HepG2 (cell line): ENCODE data around the gene TMEM184B. TPM values are rescaled to one million over a fixed set of nuclear protein-coding genes. Genes with fewer than 3 reads are reported as not detected.

ENCODE experiments used
- CEBPG ChIP-seq: IDR thresholded peaks from 2 replicates; pipeline ENCODE4 v1.6.1; 2016
- CHD4 ChIP-seq: fragments of 200-600 bp; sonication (generic); IDR thresholded peaks from 2 replicates; pipeline ENCODE4 v1.7.0; 2017; ENCODE audit warnings: mild to moderate bottlenecking, low read length, borderline replicate concordance
- ISL2 ChIP-seq: sonication (generic); formaldehyde crosslinking; IDR thresholded peaks from 2 replicates; pipeline ENCODE4 v1.5.0; 2020; ENCODE audit warnings: missing genetic modification reagents
- JARID2 ChIP-seq: sonication (generic); formaldehyde crosslinking; IDR thresholded peaks from 2 replicates; pipeline ENCODE4 v1.8.1; 2023; ENCODE audit warnings: missing genetic modification reagents, inconsistent platforms; ENCODE audit not compliant: insufficient replicate concordance
- MXI1 ChIP-seq: IDR thresholded peaks from 3 replicates; pipeline ENCODE4 v1.6.1; 2012; ENCODE audit warnings: low read depth, low read length, inconsistent platforms, borderline replicate concordance
- NFYB ChIP-seq: sonication (generic); formaldehyde crosslinking; IDR thresholded peaks from 2 replicates; pipeline ENCODE4 v1.4.0; 2020; ENCODE audit warnings: missing genetic modification reagents
- SALL2 ChIP-seq: sonication (generic); formaldehyde crosslinking; IDR thresholded peaks from 2 replicates; pipeline ENCODE4 v1.8.1; 2023; ENCODE audit warnings: mild to moderate bottlenecking, missing genetic modification reagents, inconsistent platforms
- ZC3H13 ChIP-seq: sonication (generic); formaldehyde crosslinking; IDR thresholded peaks from 2 replicates; pipeline ENCODE4 v1.8.1; 2023; ENCODE audit warnings: mild to moderate bottlenecking, missing genetic modification reagents, moderate library complexity
- ZNF282 ChIP-seq: fragments of 450-650 bp; IDR thresholded peaks from 2 replicates; pipeline ENCODE4 v1.6.1; 2018; ENCODE audit not compliant: partially characterized antibody
- ZNF446 ChIP-seq: sonication (generic); formaldehyde crosslinking; IDR thresholded peaks from 2 replicates; pipeline ENCODE4 v1.5.0; 2020; ENCODE audit warnings: mild to moderate bottlenecking, missing genetic modification reagents
- ZNF547 ChIP-seq: sonication (generic); formaldehyde crosslinking; IDR thresholded peaks from 2 replicates; pipeline ENCODE4 v1.5.1; 2020; ENCODE audit warnings: mild to moderate bottlenecking, missing genetic modification reagents
- ZNF549 ChIP-seq: sonication (generic); formaldehyde crosslinking; IDR thresholded peaks from 2 replicates; pipeline ENCODE4 v1.5.0; 2020; ENCODE audit warnings: missing genetic modification reagents
- ZNF75D ChIP-seq: sonication (generic); formaldehyde crosslinking; IDR thresholded peaks from 2 replicates; pipeline ENCODE4 v1.8.1; 2023; ENCODE audit warnings: missing genetic modification reagents, mild to moderate bottlenecking, borderline replicate concordance
- ZNF772 ChIP-seq: sonication (generic); formaldehyde crosslinking; IDR thresholded peaks from 2 replicates; pipeline ENCODE4 v1.5.0; 2020; ENCODE audit warnings: mild to moderate bottlenecking, missing genetic modification reagents
- ZSCAN30 ChIP-seq: sonication (generic); formaldehyde crosslinking; IDR thresholded peaks from 2 replicates; pipeline ENCODE4 v1.5.0; 2020; ENCODE audit warnings: mild to moderate bottlenecking, missing genetic modification reagents
- polyA plus RNA-seq, 8 experiments: library from polyadenylated mRNA; depleted of rRNA in 3 of 8; stranded (reverse) in 7 of 8; unstranded in 1 of 8; fragments of >200 nt; fragmentation: Illumina TruSeq in 4 of 8; extraction: Trizol in 4 of 8; gene quantifications; 2 replicates each; pipeline versions ENCODE4 v1.2.1 to v1.2.3, GENCODE V29; 2011 to 2016; ENCODE audit warnings: low read depth in 4 of 8, missing spikeins in 1 of 8, mixed read lengths in 1 of 8; ENCODE audit not compliant: insufficient read depth in 1 of 8
- total RNA-seq, 5 experiments: library from RNA; depleted of rRNA; stranded (reverse); fragments of >200 nt; fragmentation: Illumina TruSeq; extraction: Trizol; gene quantifications; 2 replicates each; pipeline ENCODE4 v1.2.3, GENCODE V29; 2016; ENCODE audit warnings: low read depth in 1 of 5
- TF ChIP-seq, protein P1 (sequence below): sonication (generic); formaldehyde crosslinking; IDR thresholded peaks from 2 replicates; pipeline ENCODE4 v1.4.0; 2020; ENCODE audit warnings: missing genetic modification reagents, mild to moderate bottlenecking, borderline replicate concordance
- TF ChIP-seq, protein P2 (sequence below): sonication (generic); formaldehyde crosslinking; IDR thresholded peaks from 2 replicates; pipeline ENCODE4 v1.5.1; 2020; ENCODE audit warnings: missing genetic modification reagents, mild to moderate bottlenecking, borderline replicate concordance
- TF ChIP-seq, protein P3 (sequence below): sonication (generic); formaldehyde crosslinking; IDR thresholded peaks from 2 replicates; pipeline ENCODE4 v1.4.0; 2020; ENCODE audit warnings: missing genetic modification reagents; ENCODE audit errors: not compliant biosample characterization
- TF ChIP-seq, protein P4 (sequence below): sonication (generic); formaldehyde crosslinking; IDR thresholded peaks from 2 replicates; pipeline ENCODE4 v1.5.1; 2020; ENCODE audit warnings: missing genetic modification reagents, mild to moderate bottlenecking, borderline replicate concordance
- TF ChIP-seq, protein P5 (sequence below): sonication (generic); formaldehyde crosslinking; IDR thresholded peaks from 2 replicates; pipeline ENCODE4 v1.8.1; 2023; ENCODE audit warnings: mild to moderate bottlenecking, missing genetic modification reagents, borderline replicate concordance

TMEM184B gene
- total and polyA plus RNA-seq, 2 of the 13 experiments (the other 11 are each of a cell fraction or from before 2014, with no cell fraction given), result 15.9 to 16.0 TPM

DNA sequence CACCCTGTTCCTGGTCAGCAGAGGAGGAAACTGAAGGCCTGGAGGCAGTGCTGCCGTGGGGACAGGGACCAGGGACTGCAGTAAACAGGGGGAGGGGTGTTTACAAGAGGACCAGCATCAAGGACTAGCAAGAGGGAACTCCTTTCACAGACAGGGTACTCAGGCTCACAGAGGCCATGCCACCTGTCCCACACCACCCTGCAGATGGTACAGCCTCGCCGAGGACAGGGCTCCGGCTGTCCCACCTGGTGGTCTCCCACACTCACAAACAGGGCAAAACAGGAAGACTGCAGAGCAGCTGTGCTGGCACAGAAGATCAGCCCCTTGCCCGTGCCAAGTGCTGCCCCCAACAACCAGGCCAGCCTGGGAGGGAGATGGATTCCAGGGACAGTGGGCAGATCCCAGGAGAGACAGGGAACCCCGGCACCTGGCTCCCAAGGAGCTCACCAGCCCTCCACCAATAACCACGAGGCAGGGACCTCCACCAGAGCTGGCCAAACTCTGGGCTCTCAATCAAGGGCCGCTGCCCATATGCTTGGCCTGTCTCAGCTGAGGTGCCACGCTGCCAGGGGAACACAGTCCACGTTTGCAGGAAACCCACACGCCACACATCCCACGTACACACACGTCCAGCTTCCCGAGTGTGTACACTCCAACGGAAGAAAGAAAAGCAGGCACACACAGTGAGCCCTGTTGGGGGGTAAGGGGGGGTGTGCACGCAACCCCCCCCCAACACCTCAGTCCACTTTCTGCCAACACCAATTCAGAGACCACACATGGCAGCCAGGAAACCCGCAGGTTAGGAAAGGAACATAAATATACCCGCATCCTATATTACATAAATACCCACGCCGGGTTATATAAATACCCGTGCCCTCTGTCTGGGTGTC, 42.4 kb upstream of the TMEM184B start (continued):
- TF ChIP-seq, protein P1, sequence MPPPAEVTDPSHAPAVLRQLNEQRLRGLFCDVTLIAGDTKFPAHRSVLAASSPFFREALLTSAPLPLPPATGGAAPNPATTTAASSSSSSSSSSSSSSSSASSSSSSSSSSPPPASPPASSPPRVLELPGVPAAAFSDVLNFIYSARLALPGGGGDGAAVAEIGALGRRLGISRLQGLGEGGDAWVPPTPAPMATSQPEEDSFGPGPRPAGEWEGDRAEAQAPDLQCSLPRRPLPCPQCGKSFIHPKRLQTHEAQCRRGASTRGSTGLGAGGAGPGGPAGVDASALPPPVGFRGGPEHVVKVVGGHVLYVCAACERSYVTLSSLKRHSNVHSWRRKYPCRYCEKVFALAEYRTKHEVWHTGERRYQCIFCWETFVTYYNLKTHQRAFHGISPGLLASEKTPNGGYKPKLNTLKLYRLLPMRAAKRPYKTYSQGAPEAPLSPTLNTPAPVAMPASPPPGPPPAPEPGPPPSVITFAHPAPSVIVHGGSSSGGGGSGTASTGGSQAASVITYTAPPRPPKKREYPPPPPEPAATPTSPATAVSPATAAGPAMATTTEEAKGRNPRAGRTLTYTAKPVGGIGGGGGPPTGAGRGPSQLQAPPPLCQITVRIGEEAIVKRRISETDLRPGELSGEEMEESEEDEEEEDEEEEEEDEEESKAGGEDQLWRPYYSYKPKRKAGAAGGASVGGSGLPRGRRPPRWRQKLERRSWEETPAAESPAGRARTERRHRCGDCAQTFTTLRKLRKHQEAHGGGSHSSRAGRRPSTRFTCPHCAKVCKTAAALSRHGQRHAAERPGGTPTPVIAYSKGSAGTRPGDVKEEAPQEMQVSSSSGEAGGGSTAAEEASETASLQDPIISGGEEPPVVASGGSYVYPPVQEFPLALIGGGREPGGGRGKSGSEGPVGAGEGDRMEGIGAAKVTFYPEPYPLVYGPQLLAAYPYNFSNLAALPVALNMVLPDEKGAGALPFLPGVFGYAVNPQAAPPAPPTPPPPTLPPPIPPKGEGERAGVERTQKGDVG (CRISPR knock-in tag), result no peak
- TF ChIP-seq ZNF547 (CRISPR knock-in tag) (no peak), ZNF446 (CRISPR knock-in tag) (no peak), ZC3H13 (CRISPR knock-in tag) (no peak), SALL2 (CRISPR knock-in tag) (no peak), CHD4 (no peak), NFYB (no peak), ZNF75D (CRISPR knock-in tag) (no peak), ZNF282 (no peak), ISL2 (no peak), ZSCAN30 (no peak), MXI1 (no peak), ZNF549 (CRISPR knock-in tag) (no peak), CEBPG (CRISPR knock-in tag) (no peak), JARID2 (no peak), ZNF772 (CRISPR knock-in tag) (no peak)
- TF ChIP-seq, protein P2, sequence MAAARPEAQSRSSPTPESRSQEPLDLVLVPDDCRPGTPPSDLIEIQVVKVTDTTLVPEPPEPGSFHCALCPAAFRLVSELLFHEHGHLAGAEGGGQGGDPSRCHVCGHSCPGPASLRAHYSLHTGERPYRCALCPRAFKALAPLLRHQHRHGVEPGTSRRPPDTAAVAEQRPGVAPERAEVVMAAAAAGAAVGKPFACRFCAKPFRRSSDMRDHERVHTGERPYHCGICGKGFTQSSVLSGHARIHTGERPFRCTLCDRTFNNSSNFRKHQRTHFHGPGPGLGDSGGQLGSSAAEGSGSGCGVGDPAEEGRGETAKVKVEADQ (CRISPR knock-in tag), result no peak
- TF ChIP-seq, protein P3, sequence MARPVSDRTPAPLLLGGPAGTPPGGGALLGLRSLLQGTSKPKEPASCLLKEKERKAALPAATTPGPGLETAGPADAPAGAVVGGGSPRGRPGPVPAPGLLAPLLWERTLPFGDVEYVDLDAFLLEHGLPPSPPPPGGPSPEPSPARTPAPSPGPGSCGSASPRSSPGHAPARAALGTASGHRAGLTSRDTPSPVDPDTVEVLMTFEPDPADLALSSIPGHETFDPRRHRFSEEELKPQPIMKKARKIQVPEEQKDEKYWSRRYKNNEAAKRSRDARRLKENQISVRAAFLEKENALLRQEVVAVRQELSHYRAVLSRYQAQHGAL, result no peak
- TF ChIP-seq, protein P4, sequence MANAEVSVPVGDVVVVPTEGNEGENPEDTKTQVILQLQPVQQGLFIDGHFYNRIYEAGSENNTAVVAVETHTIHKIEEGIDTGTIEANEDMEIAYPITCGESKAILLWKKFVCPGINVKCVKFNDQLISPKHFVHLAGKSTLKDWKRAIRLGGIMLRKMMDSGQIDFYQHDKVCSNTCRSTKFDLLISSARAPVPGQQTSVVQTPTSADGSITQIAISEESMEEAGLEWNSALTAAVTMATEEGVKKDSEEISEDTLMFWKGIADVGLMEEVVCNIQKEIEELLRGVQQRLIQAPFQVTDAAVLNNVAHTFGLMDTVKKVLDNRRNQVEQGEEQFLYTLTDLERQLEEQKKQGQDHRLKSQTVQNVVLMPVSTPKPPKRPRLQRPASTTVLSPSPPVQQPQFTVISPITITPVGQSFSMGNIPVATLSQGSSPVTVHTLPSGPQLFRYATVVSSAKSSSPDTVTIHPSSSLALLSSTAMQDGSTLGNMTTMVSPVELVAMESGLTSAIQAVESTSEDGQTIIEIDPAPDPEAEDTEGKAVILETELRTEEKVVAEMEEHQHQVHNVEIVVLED, result no peak
- TF ChIP-seq, protein P5, sequence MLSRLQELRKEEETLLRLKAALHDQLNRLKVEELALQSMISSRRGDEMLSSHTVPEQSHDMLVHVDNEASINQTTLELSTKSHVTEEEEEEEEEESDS (CRISPR knock-in tag), result no peak
